Natural killer cell (primary cell): ENCODE measurements around the gene AGPAT4. TPM values are rescaled to one million over a fixed set of nuclear protein-coding genes. Genes with fewer than 3 reads are reported as not detected.
"Not testable (repeated sequence)": the region's sequence is repeated elsewhere in the genome, so short reads cannot be mapped to it uniquely, and the experiment has no call there.

ENCODE experiments used
- ATAC-seq, 3 donors: fragments of 150-1000 bp in 2 of 3; fragments of 200-7000 bp in 1 of 3; cut with Tn5 transposase; 1 replicate in 1 of 3; 2 replicates in 2 of 3; pipeline ENCODE4 v1.10.0; 2021; ENCODE audit warnings: mild to moderate bottlenecking in 2 of 3, moderate library complexity in 2 of 3
- DNase-seq, 2 donors: peaks; one replicate each; pipeline versions ENCODE4 v3.0.0 to v3.0.0-alpha.2; 2013 to 2021; ENCODE audit warnings: mixed read lengths in 1 of 2
- H3K27ac ChIP-seq: one replicate; pipeline ENCODE4 v1.5.1; 2013; ENCODE audit warnings: mild to moderate bottlenecking, low read length
- H3K27me3 ChIP-seq: one replicate; pipeline ENCODE4 v1.6.1; 2013; ENCODE audit warnings: low read length; ENCODE audit not compliant: control insufficient read depth, insufficient read depth
- H3K36me3 ChIP-seq: one replicate; pipeline ENCODE4 v1.6.1; 2013; ENCODE audit warnings: low read length; ENCODE audit not compliant: control insufficient read depth, insufficient read depth
- H3K4me1 ChIP-seq: one replicate; pipeline ENCODE4 v1.6.1; 2013; ENCODE audit warnings: low read length; ENCODE audit not compliant: control insufficient read depth, insufficient read depth
- H3K4me3 ChIP-seq: one replicate; pipeline ENCODE4 v1.5.1; 2013; ENCODE audit warnings: low read length
- H3K9me3 ChIP-seq: one replicate; pipeline ENCODE4 v1.6.1; 2013; ENCODE audit warnings: low read length; ENCODE audit not compliant: control insufficient read depth, insufficient read depth
- H3K27ac Mint-ChIP-seq, 2 donors: one replicate each; pipeline ENCODE4 v1.8.0; 2022; ENCODE audit warnings: mild to moderate bottlenecking in 2 of 2, mixed read lengths in 2 of 2, moderate library complexity in 1 of 2
- H3K27me3 Mint-ChIP-seq, 2 donors: one replicate each; pipeline ENCODE4 v1.8.0; 2022; ENCODE audit warnings: low read depth in 2 of 2, mixed read lengths in 2 of 2
- H3K36me3 Mint-ChIP-seq: one replicate; pipeline ENCODE4 v1.8.0; 2022; ENCODE audit warnings: mixed read lengths
- H3K4me1 Mint-ChIP-seq, 2 donors: one replicate each; pipeline ENCODE4 v1.8.0; 2022; ENCODE audit warnings: mixed read lengths in 2 of 2
- H3K4me3 Mint-ChIP-seq: one replicate; pipeline ENCODE4 v1.8.0; 2022; ENCODE audit warnings: mild to moderate bottlenecking, moderate library complexity, mixed read lengths
- H3K9me3 Mint-ChIP-seq, 2 donors: one replicate each; pipeline ENCODE4 v1.8.0; 2022; ENCODE audit warnings: mixed read lengths in 2 of 2
- WGBS: methylation state at CpG from one replicate; pipeline ENCODE4 v1.1.7; 2013; ENCODE audit warnings: missing lambda C conversion rate; ENCODE audit not compliant: insufficient coverage; 5-methylcytosine and 5-hydroxymethylcytosine counted together
- intact Hi-C: fragments of 100-400 bp; cut with micrococcal nuclease; formaldehyde crosslinking; loops from one replicate; pipeline ENCODE4 v1.14.2; 2022
- total RNA-seq, 4 donors: library from RNA; stranded (reverse); fragments of 120-200 nt in 1 of 4; gene quantifications; one replicate each; pipeline versions ENCODE4 v1.2.3 to v1.2.4, GENCODE V29; 2013 to 2022
- TF ChIP-seq, protein P1 (sequence below): fragments of 200-600 bp; IDR thresholded peaks from one replicate; pipeline ENCODE4 v1.8.0; 2022; ENCODE audit warnings: antibody characterized with exemption

Gene AGPAT4
- total RNA-seq, 3 donors from 2014 or later (not counting 1 experiment from before 2014, with no cell fraction given): 24.5 to 38.1 (median 25.8) TPM

DNA sequence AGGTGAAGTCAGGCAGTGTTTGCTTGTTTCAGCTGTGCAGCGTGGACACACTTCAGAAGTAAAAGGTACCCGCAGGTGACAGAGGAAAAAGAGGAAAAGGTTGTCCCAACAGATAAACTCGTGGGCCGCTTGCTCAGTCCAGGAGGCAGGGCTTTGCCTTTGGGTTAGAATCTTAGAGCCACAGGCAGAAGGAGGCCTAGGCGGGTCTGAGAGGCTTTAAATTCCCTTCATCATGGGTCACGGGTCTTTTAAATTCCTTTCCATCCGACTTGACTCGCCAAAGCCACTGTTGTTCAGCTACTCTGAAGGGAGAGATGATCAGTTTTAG lies 48.2 kb downstream of the AGPAT4 start:
- WGBS: 72% methylated on average over 8 of the region's 8 CpGs
- H3K4me1 Mint-ChIP-seq: peaks cover 69 to 77% of the 10 kb centered on the region in 2 donors
- peaks cover 64% of the 10 kb centered on the region for H3K4me1 ChIP-seq
- DNase-seq (no peak), ATAC-seq (no peak)
- H3K4me3 Mint-ChIP-seq: peak overlapping the region; percentile 96
- intact Hi-C loops: loop anchor here (1.0 to 5.0 kb wide), 4 partner anchors 17 to 147 kb away; no protein-coding TSS in a partner anchor
- peak overlapping the region; percentile 87 to 99 for H3K27ac Mint-ChIP-seq
- peaks cover 15% of the 10 kb centered on the region for H3K36me3 Mint-ChIP-seq
- H3K27ac ChIP-seq: peak overlapping the region; percentile 84
- H3K27me3 Mint-ChIP-seq: peaks cover 3 to 5% of the 10 kb centered on the region in 2 donors
- no peak overlapping the region for H3K4me3 ChIP-seq
- no peaks in the 10 kb centered on the region for H3K27me3 ChIP-seq
- TF ChIP-seq, protein P1, sequence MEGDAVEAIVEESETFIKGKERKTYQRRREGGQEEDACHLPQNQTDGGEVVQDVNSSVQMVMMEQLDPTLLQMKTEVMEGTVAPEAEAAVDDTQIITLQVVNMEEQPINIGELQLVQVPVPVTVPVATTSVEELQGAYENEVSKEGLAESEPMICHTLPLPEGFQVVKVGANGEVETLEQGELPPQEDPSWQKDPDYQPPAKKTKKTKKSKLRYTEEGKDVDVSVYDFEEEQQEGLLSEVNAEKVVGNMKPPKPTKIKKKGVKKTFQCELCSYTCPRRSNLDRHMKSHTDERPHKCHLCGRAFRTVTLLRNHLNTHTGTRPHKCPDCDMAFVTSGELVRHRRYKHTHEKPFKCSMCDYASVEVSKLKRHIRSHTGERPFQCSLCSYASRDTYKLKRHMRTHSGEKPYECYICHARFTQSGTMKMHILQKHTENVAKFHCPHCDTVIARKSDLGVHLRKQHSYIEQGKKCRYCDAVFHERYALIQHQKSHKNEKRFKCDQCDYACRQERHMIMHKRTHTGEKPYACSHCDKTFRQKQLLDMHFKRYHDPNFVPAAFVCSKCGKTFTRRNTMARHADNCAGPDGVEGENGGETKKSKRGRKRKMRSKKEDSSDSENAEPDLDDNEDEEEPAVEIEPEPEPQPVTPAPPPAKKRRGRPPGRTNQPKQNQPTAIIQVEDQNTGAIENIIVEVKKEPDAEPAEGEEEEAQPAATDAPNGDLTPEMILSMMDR: no peak
- H3K9me3 Mint-ChIP-seq: peaks cover 0 to 2% of the 10 kb centered on the region in 2 donors
- H3K9me3 ChIP-seq: no peaks in the 10 kb centered on the region
- peaks cover 3% of the 10 kb centered on the region for H3K36me3 ChIP-seq

DNA sequence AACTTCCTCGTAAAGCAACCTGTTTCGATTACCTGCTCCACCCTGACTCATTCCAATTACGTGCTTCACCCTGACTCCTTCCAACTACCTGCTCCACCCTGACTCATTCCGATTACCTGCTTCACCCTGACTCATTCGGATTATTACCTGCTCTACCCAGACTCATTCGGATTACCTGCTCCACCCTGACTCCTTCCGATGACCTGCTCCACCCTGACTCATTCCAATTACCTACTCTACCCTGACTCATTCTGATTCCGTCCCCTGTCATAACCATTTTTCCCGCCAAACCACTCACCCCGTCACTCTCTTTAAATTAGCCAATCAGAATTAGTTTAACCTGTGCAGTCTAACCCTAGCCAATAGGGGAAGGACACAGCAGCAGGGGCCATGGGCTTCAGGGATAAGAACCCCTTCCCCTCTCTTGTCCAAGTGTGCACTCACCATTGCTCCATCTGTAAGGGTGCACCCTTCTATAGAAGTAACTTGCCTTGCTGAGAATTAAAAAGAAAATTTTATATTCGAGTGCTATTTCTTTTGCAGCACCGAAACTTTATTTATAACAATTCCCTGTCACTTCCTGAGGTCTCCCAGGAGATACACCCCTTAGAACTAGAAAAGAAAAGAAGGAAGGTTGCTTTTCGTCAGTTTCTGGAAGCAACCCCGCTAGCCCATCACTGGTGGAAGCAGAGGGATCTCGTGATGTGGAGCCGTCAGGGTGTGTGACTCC lies 48.7 kb downstream of the AGPAT4 start:
- not testable (repeated sequence) for H3K9me3 ChIP-seq, H3K9me3 Mint-ChIP-seq, H3K36me3 Mint-ChIP-seq, DNase-seq, H3K27me3 Mint-ChIP-seq, H3K27me3 ChIP-seq, ATAC-seq, H3K4me3 ChIP-seq, H3K36me3 ChIP-seq
- peak overlapping the region; percentile 35 for H3K4me3 Mint-ChIP-seq
- H3K4me1 Mint-ChIP-seq: peaks cover 69 to 74% of the 10 kb centered on the region in 2 donors
- peak overlapping the region; percentile 87 to 99 for H3K27ac Mint-ChIP-seq
- H3K4me1 ChIP-seq: peaks cover 64% of the 10 kb centered on the region
- 92% methylated on average over 14 of the region's 16 CpGs for WGBS
- intact Hi-C loops: loop anchor here (5.0 kb wide), 1 partner anchor 147 kb away; no protein-coding TSS in a partner anchor
- H3K27ac ChIP-seq: peak overlapping the region; percentile 84

DNA sequence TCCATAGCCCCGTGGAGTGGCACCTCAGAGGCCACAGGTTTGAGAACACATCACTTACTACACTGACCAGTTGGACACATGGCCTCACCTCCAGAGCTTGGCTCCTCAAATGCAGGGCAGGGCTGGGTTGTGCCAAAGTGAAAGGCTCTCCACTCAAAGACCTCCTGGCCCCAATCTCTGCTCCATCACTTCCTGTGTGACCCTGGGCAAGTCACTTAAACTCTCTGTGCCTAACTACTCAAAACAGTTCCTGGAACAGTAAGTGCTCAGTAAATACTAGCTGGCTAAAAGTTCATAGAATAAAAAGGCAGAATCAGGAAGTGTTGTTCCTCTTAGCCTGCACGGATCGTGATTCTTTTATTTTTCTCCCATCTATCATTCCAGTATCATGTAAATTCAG lies 50.2 kb downstream of the AGPAT4 start:
- H3K27me3 Mint-ChIP-seq: peaks cover 3 to 5% of the 10 kb centered on the region in 2 donors

DNA sequence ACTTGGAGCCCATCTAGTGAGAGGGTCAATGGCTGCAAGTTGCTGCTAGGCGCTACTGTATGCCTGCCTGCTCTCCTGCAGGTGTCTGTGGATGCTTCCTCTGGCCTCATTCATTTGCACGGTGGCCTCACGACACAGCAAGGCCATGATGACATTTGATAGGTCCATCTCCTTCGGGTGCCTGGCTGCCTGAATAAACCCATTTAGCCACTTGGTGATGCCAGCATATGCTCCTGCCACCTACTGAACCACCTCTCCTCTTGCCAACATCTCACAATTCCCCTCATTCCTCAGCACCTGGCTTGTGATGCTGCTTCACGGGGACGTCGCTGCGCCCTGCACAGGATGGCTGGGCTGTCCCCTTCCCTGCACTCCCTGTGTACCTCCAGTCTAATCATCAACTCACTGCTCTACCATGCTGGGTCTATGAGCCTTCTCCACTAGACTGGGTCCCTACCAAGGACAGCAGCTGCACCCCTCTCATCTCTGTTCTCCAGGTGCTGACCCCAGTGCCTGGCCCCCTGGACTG lies 51.1 kb downstream of the AGPAT4 start:
- H3K36me3 ChIP-seq: peaks cover 1% of the 10 kb centered on the region
- H3K4me1 ChIP-seq: peaks cover 52% of the 10 kb centered on the region
- no peak overlapping the region for H3K4me3 ChIP-seq
- TF ChIP-seq, protein P1: no peak
- peaks cover 0 to 2% of the 10 kb centered on the region in 2 donors for H3K9me3 Mint-ChIP-seq
- DNase-seq (no peak), ATAC-seq (no peak)
- no peak overlapping the region for H3K27ac Mint-ChIP-seq
- no peak overlapping the region for H3K4me3 Mint-ChIP-seq
- WGBS: 94% methylated on average over 8 of the region's 8 CpGs
- H3K27me3 Mint-ChIP-seq: peaks cover 3 to 5% of the 10 kb centered on the region in 2 donors
- peaks cover 7% of the 10 kb centered on the region for H3K36me3 Mint-ChIP-seq
- no peaks in the 10 kb centered on the region for H3K27me3 ChIP-seq
- intact Hi-C loops: no loop called here
- H3K4me1 Mint-ChIP-seq: peaks cover 55 to 65% of the 10 kb centered on the region in 2 donors
- H3K9me3 ChIP-seq: no peaks in the 10 kb centered on the region
- no peak overlapping the region for H3K27ac ChIP-seq

More for the DNA sequence above, 50.2 kb downstream of the AGPAT4 start:
- TF ChIP-seq, protein P1: no peak
- intact Hi-C loops: no loop called here
- Mint-ChIP-seq H3K4me3 (peak overlapping the region; percentile 55), H3K36me3 (peaks cover 7% of the 10 kb centered on the region), H3K27ac (no peak overlapping the region), H3K4me1 (peaks cover 64 to 66% of the 10 kb centered on the region in 2 donors), H3K9me3 (peaks cover 0 to 2% of the 10 kb centered on the region in 2 donors)
- Histone ChIP-seq H3K4me1 (peaks cover 61% of the 10 kb centered on the region), H3K9me3 (no peaks in the 10 kb centered on the region), H3K27me3 (no peaks in the 10 kb centered on the region), H3K4me3 (no peak overlapping the region), H3K36me3 (no peaks in the 10 kb centered on the region), H3K27ac (peak overlapping the region; percentile 6)
- no peak for DNase-seq
- 74% methylated on average over 1 of the region's 3 CpGs for WGBS
- no peak for ATAC-seq
